Stimulated activated CD4-positive, alpha-beta T cell treated with anti-CD3 and anti-CD28 coated beads, Interleukin-4, amount 100 ng/mL, for 1 hour (primary cell): ENCODE data around the gene MRPL51.
"Not testable (repeated sequence)": the region's sequence is repeated elsewhere in the genome, so short reads cannot be mapped to it uniquely, and the experiment has no call there.

Experiments used
- DNase-seq: peaks from one replicate; pipeline ENCODE4 v3.0.0-alpha.2; 2020

The MRPL51 gene

GRCh38 chr12:6478416-6478815, 14.6 kb downstream of the MRPL51 start:
- DNase-seq: no peak

GRCh38 chr12:6477601-6478377, 15.3 kb downstream of the MRPL51 start:
- not testable (repeated sequence) for DNase-seq

GRCh38 chr12:6476489-6476888, 16.6 kb downstream of the MRPL51 start:
- no peak for DNase-seq

- DNase-seq: not testable (repeated sequence)
These were observed 17.7 kb downstream of the MRPL51 start for GRCh38 chr12:6475233-6475975.

GRCh38 chr12:6472491-6472890, 20.6 kb downstream of the MRPL51 start:
- no peak for DNase-seq

GRCh38 chr12:6471989-6472360, 21.1 kb downstream of the MRPL51 start:
- no peak for DNase-seq

GRCh38 chr12:6470375-6471163, 22.5 kb downstream of the MRPL51 start, which contains the start of gene VAMP1:
Gene VAMP1, minus strand, starts transcription at chr12:6470677. Its CDS starts 146 bp downstream, at chr12:6470531.
- peak; percentile 97 for DNase-seq

GRCh38 chr12:6469609-6470374, 23.3 kb downstream of the MRPL51 start:
- no peak for DNase-seq

GRCh38 chr12:6469092-6469491, 24.0 kb downstream of the MRPL51 start:
- DNase-seq: no peak

- DNase-seq: no peak
These were observed 24.8 kb downstream of the MRPL51 start for GRCh38 chr12:6468283-6468575.

GRCh38 chr12:6467571-6468282, 25.3 kb downstream of the MRPL51 start:
- DNase-seq: not testable (repeated sequence)

- not testable (repeated sequence) for DNase-seq
These were observed 26.3 kb downstream of the MRPL51 start for GRCh38 chr12:6466751-6467150.

GRCh38 chr12:6466184-6466573, 26.9 kb downstream of the MRPL51 start:
- DNase-seq: no peak

- DNase-seq: no peak
These were observed 27.4 kb downstream of the MRPL51 start for GRCh38 chr12:6465467-6466183.

GRCh38 chr12:6464531-6464930, 28.5 kb downstream of the MRPL51 start:
- DNase-seq: no peak

- DNase-seq: no peak
These were observed 29.2 kb downstream of the MRPL51 start for GRCh38 chr12:6463858-6464257.

- DNase-seq: no peak
These were observed 29.8 kb downstream of the MRPL51 start for GRCh38 chr12:6463216-6463615.

- no peak for DNase-seq
These were observed 30.6 kb downstream of the MRPL51 start for GRCh38 chr12:6462234-6462995.

- peak; percentile 65 for DNase-seq
These were observed 31.4 kb downstream of the MRPL51 start for GRCh38 chr12:6461401-6462233.
